Astrocyte (in vitro differentiated cells and primary cell): Measurements from ENCODE around the gene TSFM.
"Not testable (repeated sequence)": the region's sequence is repeated elsewhere in the genome, so short reads cannot be mapped to it uniquely, and the experiment has no call there.

Experiments used
- CTCF ChIP-seq: IDR thresholded peaks from 2 replicates; pipeline ENCODE4 v1.5.1; 2011; ENCODE audit warnings: low read depth, mild to moderate bottlenecking, inconsistent platforms, low read length, moderate library complexity; ENCODE audit not compliant: insufficient read depth
- EZH2 ChIP-seq: IDR thresholded peaks from 2 replicates; pipeline ENCODE4 v1.6.1; 2012; ENCODE audit warnings: mild to moderate bottlenecking, low read length, inconsistent platforms; ENCODE audit not compliant: insufficient read depth

GRCh38 chr12:57817990-57818331 lies 35.4 kb downstream of the TSFM start:
- TF ChIP-seq CTCF, EZH2: not testable (repeated sequence)
